OCI-LY7 (cell line): ENCODE data around the gene NRAP.

Experiments
- CTCF ChIP-seq: fragments of 200-600 bp; sonication (generic); conservative IDR thresholded peaks from 2 replicates; pipeline ENCODE4 v1.5.1; 2014; ENCODE audit warnings: mild to moderate bottlenecking, antibody characterized with exemption, low read length, moderate library complexity, mixed read lengths
- EZH2phosphoT487 ChIP-seq: fragments of 200-600 bp; sonication (generic); IDR thresholded peaks from 2 replicates; pipeline ENCODE4 v1.6.1; 2018; ENCODE audit warnings: low read depth, borderline replicate concordance, mild to moderate bottlenecking, mixed run types, antibody characterized with exemption, low read length, moderate library complexity, mixed read lengths

- TF ChIP-seq CTCF (no peak), EZH2phosphoT487 (no peak)
These were observed 17.3 kb downstream of the NRAP start for GRCh38 chr10:113646336-113647201.
